Measurements from ENCODE around the gene MLXIP.

MLXIP gene

DNA sequence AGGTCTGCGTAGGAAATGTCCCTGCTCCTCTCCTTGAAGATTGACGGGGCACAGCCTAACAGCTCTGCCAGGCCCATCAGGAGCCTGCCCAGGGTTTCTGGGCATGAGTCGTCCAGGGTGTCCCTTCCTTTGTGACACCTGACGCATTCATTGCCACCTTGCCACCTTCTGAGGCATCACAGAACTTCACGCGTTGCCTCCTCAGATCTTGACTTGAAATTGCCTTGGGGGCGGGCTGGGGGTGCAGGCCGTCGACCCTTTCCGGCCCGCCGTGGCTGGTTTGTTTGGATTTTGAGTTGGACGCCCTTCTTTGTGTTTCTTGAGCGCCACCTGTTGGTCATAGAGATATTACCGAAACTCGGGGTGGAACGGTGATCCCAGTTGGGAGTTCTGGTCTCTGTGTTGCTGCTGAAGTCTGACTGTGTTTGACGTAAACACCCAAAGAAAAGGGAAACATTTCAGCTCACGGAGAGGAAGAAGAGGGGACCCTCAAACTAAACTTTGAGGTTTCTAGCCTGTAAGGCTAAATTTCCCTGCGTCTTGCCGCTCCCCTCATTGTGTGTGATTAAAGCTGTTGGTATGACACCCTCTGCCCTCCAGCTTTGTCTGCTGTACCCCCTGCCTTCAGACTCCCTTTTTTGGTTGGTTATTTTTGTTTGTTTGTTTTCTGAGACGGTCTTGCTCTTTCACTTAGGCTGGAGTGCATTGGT, 44.6 kb downstream of the MLXIP start:
- Histone ChIP-seq H3K9ac (ENCODE audit: low read length) (no peak overlapping the region), H3K79me2 (ENCODE audit: insufficient read depth, low read length) (peaks cover 37% of the 10 kb centered on the region; the same call in 1 of the 2 replicates), H3K27me3 (ENCODE audit: low read length) (no peaks in the 10 kb centered on the region), H3K36me3 (ENCODE audit: low read length) (no peaks in the 10 kb centered on the region), H3F3A (ENCODE audit: insufficient read depth) (no peaks in the 10 kb centered on the region), H2AFZ (ENCODE audit: low read depth, low read length, severe bottlenecking) (no peak overlapping the region), H3K4me2 (ENCODE audit: low read depth, low read length, poor library complexity, severe bottlenecking) (peak overlapping the region; percentile 25), H4K20me1 (ENCODE audit: low read depth, low read length) (no peaks in the 10 kb centered on the region), H3K9me2 (replicated peaks; ENCODE audit: insufficient read depth, low read length) (no peaks in the 10 kb centered on the region), H3K4me3 (ENCODE audit: insufficient read depth, low read length, poor library complexity, severe bottlenecking) (no peak overlapping the region), H3K27ac (ENCODE audit: low read depth, low read length) (peak overlapping the region; percentile 30; the same call in 1 of the 2 replicates), H3K9me3 (ENCODE audit: insufficient read depth, low read length) (no peaks in the 10 kb centered on the region)
- TF ChIP-seq CTCF (IDR thresholded peaks at IDR 0.05; ENCODE audit: insufficient read depth, low read length, poor library complexity, severe bottlenecking) = peak; percentile 85
- no peak for TF ChIP-seq EZH2phosphoT487 (conservative IDR thresholded peaks at IDR 0.05; ENCODE audit: low read length)

- Histone ChIP-seq H3K9me3 (ENCODE audit: insufficient read depth, low read length) (no peaks in the 10 kb centered on the region), H3K9me2 (replicated peaks; ENCODE audit: insufficient read depth, low read length) (no peaks in the 10 kb centered on the region), H3F3A (ENCODE audit: insufficient read depth) (no peaks in the 10 kb centered on the region), H3K36me3 (ENCODE audit: low read length) (no peaks in the 10 kb centered on the region), H4K20me1 (ENCODE audit: low read depth, low read length) (no peaks in the 10 kb centered on the region), H3K4me3 (ENCODE audit: insufficient read depth, low read length, poor library complexity, severe bottlenecking) (no peak overlapping the region), H3K27me3 (ENCODE audit: low read length) (no peaks in the 10 kb centered on the region), H3K27ac (ENCODE audit: low read depth, low read length) (no peak overlapping the region), H3K9ac (ENCODE audit: low read length) (no peak overlapping the region), H3K4me2 (ENCODE audit: low read depth, low read length, poor library complexity, severe bottlenecking) (no peak overlapping the region), H3K79me2 (ENCODE audit: insufficient read depth, low read length) (peaks cover 37% of the 10 kb centered on the region; the same call in 1 of the 2 replicates), H2AFZ (ENCODE audit: low read depth, low read length, severe bottlenecking) (no peak overlapping the region)
- TF ChIP-seq EZH2phosphoT487 (conservative IDR thresholded peaks at IDR 0.05; ENCODE audit: low read length) = no peak
- TF ChIP-seq CTCF (IDR thresholded peaks at IDR 0.05; ENCODE audit: insufficient read depth, low read length, poor library complexity, severe bottlenecking) = no peak
These were observed 45.2 kb downstream of the MLXIP start for GRCh38 chr12:122123761-122124145.

- H3K4me2 ChIP-seq (ENCODE audit: low read depth, low read length, poor library complexity, severe bottlenecking) = no peak overlapping the region
- no peak overlapping the region for H3K27ac ChIP-seq (ENCODE audit: low read depth, low read length)
- peaks cover 37% of the 10 kb centered on the region; the same call in 1 of the 2 replicates for H3K79me2 ChIP-seq (ENCODE audit: insufficient read depth, low read length)
- no peaks in the 10 kb centered on the region for H3K9me3 ChIP-seq (ENCODE audit: insufficient read depth, low read length)
- H2AFZ ChIP-seq (ENCODE audit: low read depth, low read length, severe bottlenecking) = no peak overlapping the region
- no peak overlapping the region for H3K9ac ChIP-seq (ENCODE audit: low read length)
- H3K9me2 ChIP-seq (replicated peaks; ENCODE audit: insufficient read depth, low read length) = no peaks in the 10 kb centered on the region
- H3K27me3 ChIP-seq (ENCODE audit: low read length) = no peaks in the 10 kb centered on the region
- H4K20me1 ChIP-seq (ENCODE audit: low read depth, low read length) = no peaks in the 10 kb centered on the region
- no peak overlapping the region for H3K4me3 ChIP-seq (ENCODE audit: insufficient read depth, low read length, poor library complexity, severe bottlenecking)
- H3K36me3 ChIP-seq (ENCODE audit: low read length) = no peaks in the 10 kb centered on the region
- H3F3A ChIP-seq (ENCODE audit: insufficient read depth) = no peaks in the 10 kb centered on the region
- TF ChIP-seq EZH2phosphoT487 (conservative IDR thresholded peaks at IDR 0.05; ENCODE audit: low read length) (no peak), CTCF (IDR thresholded peaks at IDR 0.05; ENCODE audit: insufficient read depth, low read length, poor library complexity, severe bottlenecking) (no peak)
These were observed 45.8 kb downstream of the MLXIP start for GRCh38 chr12:122124370-122124769.
